ENCODE data around the gene MAML3.

MAML3 gene

DNA sequence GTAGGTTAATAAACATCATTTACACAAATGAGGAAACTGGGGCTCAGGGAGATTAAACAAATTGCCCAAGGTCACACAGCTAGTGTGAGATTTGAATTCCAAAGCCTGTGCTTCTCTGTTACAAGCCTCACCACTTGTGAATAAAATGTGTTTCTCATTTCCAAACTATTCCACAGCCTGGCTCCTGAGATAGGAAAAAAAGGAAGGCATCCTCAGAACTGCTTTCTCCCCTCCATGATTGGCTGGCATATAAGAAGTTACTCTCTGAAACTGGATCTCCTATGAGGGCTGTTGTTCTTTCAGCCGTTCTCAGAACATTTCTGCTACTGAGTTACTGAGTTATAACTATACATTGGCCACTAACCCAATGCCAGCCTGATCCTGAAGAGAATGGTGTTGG, 237.9 kb downstream of the MAML3 start:
- no peak for DNase-seq

DNA sequence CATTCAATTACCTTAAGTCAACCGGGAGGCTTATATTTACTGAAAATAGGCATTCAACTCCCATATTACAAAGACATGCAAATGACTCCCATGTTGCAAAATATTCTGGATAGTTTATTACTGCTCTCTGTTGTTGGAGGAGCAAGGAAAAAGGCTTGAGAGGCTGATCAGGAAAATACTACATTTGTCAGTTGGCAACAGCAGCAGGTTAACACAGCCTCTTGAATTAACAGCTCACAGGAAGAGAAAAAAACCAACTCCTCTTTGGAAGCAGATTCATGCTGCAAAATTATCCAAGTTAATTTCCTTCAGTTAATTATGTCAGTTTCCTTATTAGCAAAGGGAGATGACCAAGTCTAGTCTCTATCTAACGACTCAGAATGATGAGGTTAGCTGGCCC, 238.9 kb downstream of the MAML3 start:
- DNase-seq = no peak

DNA sequence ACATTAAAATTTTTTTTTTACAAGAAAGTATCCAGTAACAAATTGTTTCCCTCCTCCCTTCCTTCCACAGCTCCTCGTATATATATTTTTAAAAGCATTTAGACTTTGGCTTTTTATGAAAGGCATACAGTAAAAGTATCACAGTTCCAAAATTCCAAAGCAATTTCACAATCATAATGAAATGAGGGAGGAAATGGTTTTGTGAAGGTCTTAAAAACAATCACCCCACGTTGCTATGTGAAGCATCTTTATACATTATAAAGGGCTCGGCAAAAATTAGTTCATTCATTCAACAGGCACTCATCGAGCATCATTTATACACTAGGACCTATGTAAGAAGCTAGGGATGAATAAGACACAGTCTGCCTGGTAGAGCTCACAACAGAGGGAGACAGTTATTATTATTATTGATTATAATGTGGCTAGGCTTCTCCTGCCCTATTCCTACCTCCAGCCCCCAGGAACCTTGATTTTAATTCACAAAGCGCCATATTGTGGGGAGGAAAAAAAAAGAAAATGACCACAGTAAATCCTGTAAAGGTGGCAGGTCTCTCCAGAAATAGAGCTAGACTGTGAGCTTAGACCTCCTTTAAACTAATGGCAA, 239.9 kb downstream of the MAML3 start:
- DNase-seq = no peak

DNA sequence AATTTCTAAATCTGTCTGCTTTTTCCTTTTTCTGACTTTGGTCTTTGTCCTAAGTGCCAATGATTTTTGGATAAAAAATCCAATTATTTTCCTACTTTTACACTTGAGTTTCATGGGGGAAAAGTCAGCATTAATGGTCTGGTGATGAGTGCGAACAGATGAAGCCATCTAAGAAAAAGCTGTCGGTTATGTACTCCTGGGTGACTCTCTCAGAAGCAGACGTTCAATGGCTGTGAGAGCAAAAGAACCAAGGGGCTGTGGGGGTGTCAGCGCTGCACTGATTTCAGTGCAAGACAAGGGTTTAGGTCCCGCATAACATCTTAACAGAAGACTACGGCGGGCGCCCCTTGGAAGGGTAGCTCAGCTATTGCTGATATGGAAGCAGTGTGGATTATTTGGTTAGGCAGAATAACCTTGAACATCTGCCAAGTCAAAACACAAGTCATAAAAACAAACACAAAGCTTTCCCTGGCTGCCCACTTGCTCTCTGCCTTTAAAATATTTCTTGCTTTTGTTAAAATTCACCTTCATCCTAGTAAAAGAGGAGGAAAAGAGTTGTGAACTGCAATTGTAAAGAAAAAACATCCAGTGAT, 240.5 kb downstream of the MAML3 start:
- DNase-seq = no peak

- DNase-seq = no peak
Observed at GRCh38 chr4:139912445-139912844, 241.5 kb downstream of the MAML3 start.

GRCh38 chr4:139910106-139910505, 243.9 kb downstream of the MAML3 start:
- DNase-seq = no peak

DNA sequence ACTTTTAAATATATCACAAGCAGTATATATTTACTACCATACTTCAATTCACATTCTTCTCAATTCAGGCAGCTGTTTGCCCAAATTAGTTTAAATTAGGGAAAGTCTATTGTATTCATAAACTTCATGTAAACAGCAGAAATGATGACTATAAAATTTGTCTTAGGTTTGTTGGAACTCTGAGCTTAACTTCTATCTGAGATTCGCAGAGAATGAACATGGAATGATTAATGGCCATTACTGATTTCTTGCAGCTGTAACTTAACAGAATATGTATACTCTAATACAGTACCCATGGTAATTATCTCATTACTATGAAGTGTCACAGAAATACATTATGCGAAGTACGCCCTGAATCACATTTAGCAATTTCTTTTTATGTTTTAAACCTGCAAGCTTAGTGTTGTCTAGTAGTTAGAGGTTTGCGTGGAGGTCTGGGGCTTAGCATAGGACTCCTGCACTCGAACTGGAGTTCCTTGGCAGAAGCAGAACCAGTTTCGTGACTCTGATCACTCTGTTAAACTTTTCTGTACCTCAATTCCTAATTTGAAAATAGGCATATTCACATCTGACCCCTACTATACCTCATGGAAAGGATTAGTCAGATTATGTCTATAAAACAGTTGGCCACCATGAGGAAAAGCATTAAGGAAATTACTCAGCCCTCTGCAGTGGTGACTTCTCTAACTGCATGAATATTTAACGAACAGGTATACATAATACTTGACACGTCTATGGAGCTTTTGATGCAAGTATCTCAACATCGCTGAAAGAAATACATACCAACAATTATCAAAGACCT, 245.1 kb downstream of the MAML3 start:
- DNase-seq = no peak

- DNase-seq = no peak
Observed at GRCh38 chr4:139907001-139907809, 246.8 kb downstream of the MAML3 start.

- no peak for DNase-seq
Observed at GRCh38 chr4:139905489-139905888, 248.5 kb downstream of the MAML3 start.

- no peak for DNase-seq
Observed at GRCh38 chr4:139904406-139904805, 249.6 kb downstream of the MAML3 start.

- no peak for DNase-seq
Observed at GRCh38 chr4:139903845-139904244, 250.1 kb downstream of the MAML3 start.

DNA sequence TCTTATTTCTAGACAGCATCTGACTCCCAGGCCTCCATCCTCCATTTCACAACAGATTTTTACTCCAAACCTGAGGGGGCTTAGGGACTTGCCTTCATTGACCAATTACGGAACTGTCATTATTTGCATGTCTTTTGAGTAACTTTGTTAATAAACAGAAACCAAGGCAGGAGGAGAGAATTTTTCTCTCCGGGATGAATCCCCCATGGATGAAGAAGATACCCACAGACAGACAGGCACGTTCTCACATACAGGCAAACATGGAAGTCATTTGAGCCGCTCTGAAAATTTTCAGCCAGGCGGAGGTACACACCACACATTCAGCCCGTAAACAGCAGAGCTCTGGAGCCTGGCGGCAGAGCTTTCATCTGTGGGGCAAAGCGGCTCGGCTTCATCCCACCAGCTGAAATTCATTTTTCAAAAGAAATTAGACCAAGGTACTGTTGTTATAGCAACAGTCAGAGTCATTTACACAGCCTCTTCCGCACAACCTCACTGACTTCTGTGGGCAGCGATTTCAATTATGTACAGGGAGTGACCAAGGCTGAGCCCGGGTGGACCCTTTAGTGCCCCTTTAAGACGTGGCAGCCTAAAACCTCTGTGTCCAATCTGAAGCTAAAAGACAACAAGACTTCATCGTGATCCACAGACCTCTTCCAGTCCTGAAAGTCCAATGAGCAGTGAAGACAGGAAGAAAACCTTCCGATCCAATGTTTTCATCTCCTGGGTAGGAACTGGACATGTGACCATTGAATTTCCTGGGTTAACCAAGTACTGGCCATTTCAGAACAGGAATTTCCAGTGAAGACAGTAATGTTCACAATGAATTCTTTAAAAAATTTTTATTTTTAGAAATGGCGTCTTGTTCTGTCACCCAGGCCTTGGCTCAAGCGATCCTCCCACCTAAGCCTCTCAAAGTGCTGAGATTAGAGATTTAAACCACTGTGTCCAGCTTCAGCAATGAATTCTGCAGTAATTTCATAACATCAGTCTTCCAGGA, 251.4 kb downstream of the MAML3 start:
- DNase-seq = peak; percentile 35

DNA sequence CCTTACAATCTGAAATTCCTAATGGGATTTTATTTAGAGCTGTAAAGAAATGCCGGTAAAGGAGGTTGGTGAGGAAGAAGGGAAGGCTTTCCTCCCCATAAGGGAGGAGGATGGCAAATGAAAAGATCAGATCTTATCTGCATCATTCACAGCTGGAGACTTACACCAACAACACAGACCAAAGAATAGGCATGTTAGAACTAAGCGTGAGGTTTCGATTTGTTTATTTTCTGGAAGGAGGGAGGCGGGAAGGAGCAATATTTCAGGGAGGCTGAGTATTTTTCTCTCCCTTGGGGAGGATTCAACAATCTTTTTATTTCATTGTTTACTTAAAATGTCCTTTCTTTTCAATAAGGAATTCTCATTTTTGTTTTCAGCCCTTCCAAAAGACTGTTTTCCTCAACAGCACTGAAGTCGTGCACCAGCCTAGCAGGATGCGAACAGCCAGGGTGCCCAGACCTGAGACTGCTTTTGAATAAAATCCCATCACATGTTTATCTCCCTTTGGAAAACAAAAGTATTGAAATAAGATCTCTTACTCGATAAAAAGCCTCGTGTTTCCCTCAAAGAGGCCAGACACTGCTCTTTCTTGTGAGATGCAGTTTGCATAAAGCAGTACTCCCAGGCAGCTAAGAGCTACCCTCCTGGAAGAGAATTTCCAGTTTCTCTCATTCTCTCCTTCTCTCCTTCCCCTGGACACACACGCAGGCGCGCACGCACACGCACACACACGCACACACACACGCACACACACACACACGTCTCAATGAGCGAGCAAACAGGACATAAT, 252.3 kb downstream of the MAML3 start:
- DNase-seq = peak; percentile 47

GRCh38 chr4:139900964-139901376, 253.0 kb downstream of the MAML3 start:
- DNase-seq = peak; percentile 33

DNA sequence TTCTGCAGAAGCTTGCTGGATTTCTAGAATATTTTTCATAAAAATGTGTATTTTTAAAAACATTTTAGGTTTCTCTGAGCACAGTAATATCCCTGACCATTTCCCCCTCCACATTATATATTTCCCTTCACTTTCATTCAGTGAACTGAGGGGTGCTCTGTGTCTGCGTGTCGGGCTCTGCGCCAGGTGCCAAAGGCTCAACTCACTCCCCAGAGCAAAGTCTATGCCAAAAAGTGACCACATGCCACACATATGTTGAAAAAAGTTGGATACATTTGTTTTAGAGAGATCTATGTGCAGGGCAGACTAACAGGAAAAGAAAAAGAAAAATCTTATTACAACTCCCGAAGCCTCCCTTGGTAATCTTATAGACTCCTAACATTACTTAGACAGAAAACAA, 254.6 kb downstream of the MAML3 start:
- no peak for DNase-seq

DNA sequence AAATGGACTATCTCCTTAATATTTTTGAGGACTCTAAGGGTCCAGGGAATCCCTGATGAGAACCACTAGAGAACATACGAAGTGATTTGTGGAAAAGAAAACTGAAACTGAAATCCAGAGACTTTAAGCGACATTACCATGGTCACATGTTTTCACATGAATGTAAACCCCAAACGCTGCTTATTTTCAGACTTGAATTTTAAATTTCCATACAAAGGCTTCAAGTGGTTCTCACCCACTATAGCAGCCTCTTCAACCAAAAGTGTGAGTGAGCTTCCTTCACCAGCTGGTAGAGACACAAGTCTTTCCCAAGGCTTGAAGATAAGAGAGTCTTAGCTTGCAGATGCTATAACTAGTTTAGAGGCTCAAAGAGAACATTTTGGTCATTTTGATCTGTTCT, 255.7 kb downstream of the MAML3 start:
- DNase-seq = no peak

- no peak for DNase-seq
Observed at GRCh38 chr4:139896091-139896604, 257.8 kb downstream of the MAML3 start.

- DNase-seq = no peak
Observed at GRCh38 chr4:139893801-139894200, 260.2 kb downstream of the MAML3 start.

- DNase-seq = no peak
Observed at GRCh38 chr4:139892973-139893736, 260.8 kb downstream of the MAML3 start.

GRCh38 chr4:139890816-139891215, 263.2 kb downstream of the MAML3 start:
- no peak for DNase-seq
